C4-2B (cell line): ENCODE measurements around the gene CLDN8.

Experiments used
- ZFX ChIP-seq: fragments of 450-650 bp; IDR thresholded peaks from 2 replicates; pipeline ENCODE4 v1.6.1; 2017
- TF ChIP-seq, protein P1 (sequence below): fragments of 450-650 bp; conservative IDR thresholded peaks from 2 replicates; pipeline ENCODE4 v1.5.1; 2017; ENCODE audit warnings: mild to moderate bottlenecking

- TF ChIP-seq, protein P1, sequence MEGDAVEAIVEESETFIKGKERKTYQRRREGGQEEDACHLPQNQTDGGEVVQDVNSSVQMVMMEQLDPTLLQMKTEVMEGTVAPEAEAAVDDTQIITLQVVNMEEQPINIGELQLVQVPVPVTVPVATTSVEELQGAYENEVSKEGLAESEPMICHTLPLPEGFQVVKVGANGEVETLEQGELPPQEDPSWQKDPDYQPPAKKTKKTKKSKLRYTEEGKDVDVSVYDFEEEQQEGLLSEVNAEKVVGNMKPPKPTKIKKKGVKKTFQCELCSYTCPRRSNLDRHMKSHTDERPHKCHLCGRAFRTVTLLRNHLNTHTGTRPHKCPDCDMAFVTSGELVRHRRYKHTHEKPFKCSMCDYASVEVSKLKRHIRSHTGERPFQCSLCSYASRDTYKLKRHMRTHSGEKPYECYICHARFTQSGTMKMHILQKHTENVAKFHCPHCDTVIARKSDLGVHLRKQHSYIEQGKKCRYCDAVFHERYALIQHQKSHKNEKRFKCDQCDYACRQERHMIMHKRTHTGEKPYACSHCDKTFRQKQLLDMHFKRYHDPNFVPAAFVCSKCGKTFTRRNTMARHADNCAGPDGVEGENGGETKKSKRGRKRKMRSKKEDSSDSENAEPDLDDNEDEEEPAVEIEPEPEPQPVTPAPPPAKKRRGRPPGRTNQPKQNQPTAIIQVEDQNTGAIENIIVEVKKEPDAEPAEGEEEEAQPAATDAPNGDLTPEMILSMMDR, result no peak
- no peak for TF ChIP-seq ZFX
These were observed 49.2 kb downstream of the CLDN8 start, which contains the start of gene CLDN17 for GRCh38 chr21:30166705-30167104.
